ENCODE measurements around the gene LRRC8E.
"Not testable (repeated sequence)": the region's sequence is repeated elsewhere in the genome, so short reads cannot be mapped to it uniquely, and the experiment has no call there.

The LRRC8E gene

GRCh38 chr19:7910321-7911161, 22.2 kb downstream of the LRRC8E start:
- no peak for DNase-seq

- no peak for DNase-seq
Observed at GRCh38 chr19:7911508-7912143, 23.3 kb downstream of the LRRC8E start.

- no peak for DNase-seq
Observed at GRCh38 chr19:7912144-7912696, 23.9 kb downstream of the LRRC8E start.

- no peak for DNase-seq
Observed at GRCh38 chr19:7912697-7913564, 24.6 kb downstream of the LRRC8E start.

- no peak for DNase-seq
Observed at GRCh38 chr19:7913652-7914051, 25.3 kb downstream of the LRRC8E start.

GRCh38 chr19:7914099-7914498, 25.8 kb downstream of the LRRC8E start:
- DNase-seq, result no peak

GRCh38 chr19:7914598-7915045, 26.3 kb downstream of the LRRC8E start, which contains the start of gene TGFBR3L:
Gene TGFBR3L (plus strand): TSS chr19:7914830.
- no peak for DNase-seq

- no peak for DNase-seq
Observed at GRCh38 chr19:7915250-7916102, 27.2 kb downstream of the LRRC8E start.

GRCh38 chr19:7916103-7916954, 28.0 kb downstream of the LRRC8E start:
- no peak for DNase-seq

GRCh38 chr19:7916955-7917266, 28.6 kb downstream of the LRRC8E start:
- no peak for DNase-seq

GRCh38 chr19:7917267-7918061, 29.2 kb downstream of the LRRC8E start:
- DNase-seq, result peak; percentile 6

- not testable (repeated sequence) for DNase-seq
Observed at GRCh38 chr19:7918062-7918614, 29.8 kb downstream of the LRRC8E start.

GRCh38 chr19:7918615-7919421, 30.5 kb downstream of the LRRC8E start:
- no peak for DNase-seq

- DNase-seq, result peak; percentile 79
Observed at GRCh38 chr19:7919610-7920518, 31.6 kb downstream of the LRRC8E start, which contains the start of gene SNAPC2. Gene SNAPC2 (plus strand): TSS chr19:7920338. CDS start chr19:7920367, 29 bp downstream.

- DNase-seq, result peak; percentile 88
Observed at GRCh38 chr19:7920519-7921301, 32.4 kb downstream of the LRRC8E start.

- DNase-seq, result no peak
Observed at GRCh38 chr19:7921302-7921966, 33.1 kb downstream of the LRRC8E start.
